HEK293T (cell line): ENCODE results near the gene PLEKHG4.

Source experiments
- CTCF ChIA-PET: fragments of 350-600 bp; formaldehyde crosslinking; extraction: SDS; loops from one replicate; lab custom pipeline; 2021; ENCODE audit warnings: antibody characterized with exemption, inconsistent platforms; lab: Yijun Ruan, JAX
- POLR2A ChIA-PET: fragments of 350-600 bp; formaldehyde crosslinking; extraction: SDS; loops from one replicate; lab custom pipeline; 2020; ENCODE audit warnings: antibody characterized with exemption, inconsistent platforms; lab: Yijun Ruan, JAX
- DNase-seq: peaks from one replicate; pipeline ENCODE4 v3.0.0; 2012; ENCODE audit warnings: mixed read lengths; ENCODE audit errors: extremely low spot score
- ARNT ChIP-seq: fragments of 450-650 bp; IDR thresholded peaks from 2 replicates; pipeline ENCODE4 v1.6.1; 2017; ENCODE audit warnings: mild to moderate bottlenecking
- BHLHE40 ChIP-seq: fragments of 450-650 bp; IDR thresholded peaks from 2 replicates; pipeline ENCODE4 v1.6.1; 2016; ENCODE audit warnings: mild to moderate bottlenecking, moderate library complexity, borderline replicate concordance
- CTBP1 ChIP-seq: fragments of 450-650 bp; IDR thresholded peaks from 2 replicates; pipeline ENCODE4 v1.6.1; 2016; ENCODE audit warnings: borderline replicate concordance
- ELF4 ChIP-seq: fragments of 450-650 bp; IDR thresholded peaks from 2 replicates; pipeline ENCODE4 v1.6.1; 2017; ENCODE audit warnings: antibody characterized with exemption
- FOXA1 ChIP-seq: fragments of 450-650 bp; IDR thresholded peaks from 2 replicates; pipeline ENCODE4 v1.6.1; 2016; ENCODE audit warnings: mild to moderate bottlenecking
- FOXK2 ChIP-seq: fragments of 450-650 bp; IDR thresholded peaks from 2 replicates; pipeline ENCODE4 v1.6.1; 2016; ENCODE audit warnings: mild to moderate bottlenecking
- FOXM1 ChIP-seq: fragments of 450-650 bp; IDR thresholded peaks from 2 replicates; pipeline ENCODE4 v1.6.1; 2017; ENCODE audit warnings: mild to moderate bottlenecking, borderline replicate concordance
- HDGF ChIP-seq: fragments of 450-650 bp; IDR thresholded peaks from 2 replicates; pipeline ENCODE4 v1.6.1; 2017; ENCODE audit warnings: antibody characterized with exemption, borderline replicate concordance
- L3MBTL2 ChIP-seq: fragments of 450-650 bp; conservative IDR thresholded peaks from 2 replicates; pipeline ENCODE4 v1.6.1; 2016; ENCODE audit warnings: mild to moderate bottlenecking
- LEF1 ChIP-seq: fragments of 450-650 bp; IDR thresholded peaks from 2 replicates; pipeline ENCODE4 v1.6.1; 2017; ENCODE audit warnings: mild to moderate bottlenecking, borderline replicate concordance
- NFRKB ChIP-seq: fragments of 450-650 bp; IDR thresholded peaks from 2 replicates; pipeline ENCODE4 v1.6.1; 2016; ENCODE audit warnings: mild to moderate bottlenecking, moderate library complexity
- SP1 ChIP-seq: fragments of 450-650 bp; IDR thresholded peaks from 2 replicates; pipeline ENCODE4 v1.6.1; 2017
- SUZ12 ChIP-seq: fragments of 450-650 bp; IDR thresholded peaks from 2 replicates; pipeline ENCODE4 v1.6.1; 2016; ENCODE audit warnings: mild to moderate bottlenecking
- TARDBP ChIP-seq: fragments of 450-650 bp; IDR thresholded peaks from 2 replicates; pipeline ENCODE4 v1.6.1; 2016
- ZNF384 ChIP-seq: fragments of 450-650 bp; IDR thresholded peaks from 2 replicates; pipeline ENCODE4 v1.6.1; 2016
- TF ChIP-seq, protein P1 (sequence below): fragments of 450-650 bp; IDR thresholded peaks from 2 replicates; pipeline ENCODE4 v1.6.1; 2016

The PLEKHG4 gene

DNA sequence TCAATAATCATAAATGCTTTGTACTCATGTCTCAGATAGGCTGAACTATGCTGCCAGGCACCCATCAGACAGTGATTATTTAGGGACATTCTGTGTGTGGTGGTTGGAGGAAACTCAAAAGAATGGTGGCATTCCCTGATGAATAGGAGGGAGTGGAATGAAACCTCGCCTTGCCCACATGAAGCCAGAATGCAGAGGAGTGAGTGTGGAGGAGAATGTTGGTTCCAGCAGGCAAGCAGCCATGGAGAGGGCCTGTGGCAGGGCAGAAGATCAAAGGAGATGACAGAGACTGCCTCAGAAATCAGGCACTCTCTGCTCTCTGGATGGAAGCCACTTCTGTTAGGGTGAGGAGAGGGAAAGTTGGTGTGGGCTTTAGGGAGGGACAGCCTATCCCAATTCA is 24.7 kb downstream of the PLEKHG4 start:
- DNase-seq: no peak
- ChIA-PET POLR2A (no interaction called here), CTCF (no interaction called here)
- TF ChIP-seq BHLHE40 (no peak), SP1 (no peak), TARDBP (no peak), CTBP1 (no peak), FOXK2 (no peak), FOXM1 (no peak), LEF1 (no peak), ARNT (no peak), HDGF (no peak), SUZ12 (no peak), FOXA1 (no peak)
- TF ChIP-seq, protein P1, sequence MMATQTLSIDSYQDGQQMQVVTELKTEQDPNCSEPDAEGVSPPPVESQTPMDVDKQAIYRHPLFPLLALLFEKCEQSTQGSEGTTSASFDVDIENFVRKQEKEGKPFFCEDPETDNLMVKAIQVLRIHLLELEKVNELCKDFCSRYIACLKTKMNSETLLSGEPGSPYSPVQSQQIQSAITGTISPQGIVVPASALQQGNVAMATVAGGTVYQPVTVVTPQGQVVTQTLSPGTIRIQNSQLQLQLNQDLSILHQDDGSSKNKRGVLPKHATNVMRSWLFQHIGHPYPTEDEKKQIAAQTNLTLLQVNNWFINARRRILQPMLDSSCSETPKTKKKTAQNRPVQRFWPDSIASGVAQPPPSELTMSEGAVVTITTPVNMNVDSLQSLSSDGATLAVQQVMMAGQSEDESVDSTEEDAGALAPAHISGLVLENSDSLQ: no peak

DNA sequence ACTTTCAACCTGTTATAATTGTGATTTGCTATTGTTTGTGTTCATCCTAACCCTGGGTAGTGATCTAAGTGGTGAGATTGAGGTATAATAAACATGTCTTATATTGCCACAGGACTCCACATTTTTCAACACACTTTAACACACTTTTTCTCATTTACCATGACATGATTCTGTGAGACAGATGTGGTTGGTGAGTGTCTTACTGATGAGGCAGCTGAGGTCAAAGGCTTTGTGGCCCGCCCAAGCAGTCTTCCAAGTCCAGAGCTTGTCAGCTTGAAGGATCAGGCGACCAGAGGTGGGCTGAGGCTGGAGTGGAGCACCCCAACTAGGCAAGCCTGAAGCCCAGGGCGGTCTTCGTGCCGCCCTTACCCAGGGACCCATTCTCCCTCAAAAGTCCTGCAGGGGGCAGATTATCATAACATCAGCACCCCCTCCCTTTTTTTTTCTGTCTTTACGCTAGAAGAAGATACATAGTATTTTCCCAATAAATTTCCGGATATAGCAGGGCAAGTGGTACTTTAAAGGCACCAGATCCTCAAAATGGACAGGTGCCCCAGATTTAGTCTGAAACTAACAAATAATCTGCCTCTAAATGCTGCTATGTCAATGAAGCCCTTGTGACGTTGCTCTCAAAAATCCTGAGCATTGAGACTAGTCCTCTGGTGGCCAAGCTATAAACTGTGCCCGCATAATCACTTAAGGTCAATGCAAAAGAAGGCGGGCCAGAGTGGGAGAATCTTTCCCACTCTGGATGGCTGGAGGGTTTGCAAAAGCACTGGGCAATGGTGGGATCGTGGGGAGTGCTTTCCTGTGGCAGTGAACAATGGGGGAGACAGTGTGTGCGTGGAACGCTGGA is 26.1 kb downstream of the PLEKHG4 start:
- DNase-seq: no peak
- TF ChIP-seq BHLHE40: no peak
- POLR2A ChIA-PET: no interaction called here
- CTCF ChIA-PET: no interaction called here

DNA sequence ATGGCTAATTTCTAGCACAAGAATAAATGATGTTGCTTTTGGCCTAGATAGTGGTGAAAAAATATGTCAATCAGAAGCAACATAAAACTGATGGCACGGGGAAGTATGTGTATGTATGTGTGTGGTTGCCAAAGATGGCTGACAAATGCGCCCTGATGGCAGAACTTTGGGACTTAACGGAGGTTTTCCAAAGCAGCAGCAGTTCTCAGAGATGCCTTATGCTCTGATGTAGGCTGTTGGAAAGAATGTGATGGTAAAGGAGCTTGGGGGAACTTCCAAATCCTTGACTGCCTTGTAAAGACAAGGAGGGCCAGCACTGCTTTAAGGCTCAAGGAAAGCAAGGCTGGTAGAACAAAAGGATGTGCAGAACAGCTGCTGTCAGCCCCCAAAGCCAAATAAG is 31.2 kb downstream of the PLEKHG4 start:
- DNase-seq: no peak
- TF ChIP-seq FOXA1: no peak
- ChIA-PET CTCF (no interaction called here), POLR2A (no interaction called here)

DNA sequence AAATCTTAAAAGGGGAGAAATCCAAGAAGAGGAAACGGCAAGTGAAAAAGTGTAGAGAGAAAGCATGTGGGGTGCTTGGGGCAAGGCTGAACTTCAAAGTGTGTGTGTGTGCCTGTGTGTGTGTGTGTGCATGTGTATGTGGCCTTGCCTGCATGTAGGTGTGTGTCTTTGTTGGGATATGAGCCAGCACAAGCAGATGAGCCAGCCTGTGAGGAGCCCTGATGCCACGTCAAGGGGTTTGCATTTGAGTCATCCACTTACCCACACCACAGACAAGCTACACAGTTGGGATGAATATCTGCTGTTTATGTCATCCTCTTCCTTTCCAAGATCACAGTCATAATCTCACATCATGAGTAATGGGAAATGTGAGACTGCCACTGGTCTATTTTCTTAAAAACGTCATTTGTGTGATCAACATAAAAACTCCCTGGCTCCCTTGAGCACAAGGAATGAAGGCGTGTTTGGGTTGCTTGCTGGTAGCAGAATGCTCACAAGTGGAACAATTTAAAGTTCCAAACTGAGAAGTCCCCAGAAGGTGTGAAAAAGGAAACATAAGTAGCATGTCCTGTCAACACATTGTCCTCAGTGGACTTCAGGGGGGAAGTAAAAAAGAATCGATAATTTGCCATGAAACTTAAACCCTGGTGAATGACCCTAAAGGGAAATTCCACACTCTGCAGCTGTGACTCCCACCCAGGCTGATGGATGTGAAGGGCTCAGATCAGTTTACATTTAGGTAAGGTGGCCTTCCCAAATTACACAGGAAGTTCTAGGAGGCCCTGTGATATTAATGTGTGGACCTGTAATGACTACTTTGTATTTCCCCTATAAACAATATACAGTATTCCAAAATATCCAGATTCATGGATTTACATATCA is 32.5 kb downstream of the PLEKHG4 start:
- TF ChIP-seq CTBP1 (no peak), FOXM1 (no peak), NFRKB (no peak), L3MBTL2 (no peak), SUZ12 (no peak), LEF1 (no peak)
- TF ChIP-seq, protein P1: no peak
- ChIA-PET POLR2A (interaction anchor here (1.0 kb wide), 1 partner anchor 15 kb away, joined by 5 read pairs; the partner anchor contains the start of gene LRRC36), CTCF (no interaction called here)
- peak; percentile 18 for DNase-seq

DNA sequence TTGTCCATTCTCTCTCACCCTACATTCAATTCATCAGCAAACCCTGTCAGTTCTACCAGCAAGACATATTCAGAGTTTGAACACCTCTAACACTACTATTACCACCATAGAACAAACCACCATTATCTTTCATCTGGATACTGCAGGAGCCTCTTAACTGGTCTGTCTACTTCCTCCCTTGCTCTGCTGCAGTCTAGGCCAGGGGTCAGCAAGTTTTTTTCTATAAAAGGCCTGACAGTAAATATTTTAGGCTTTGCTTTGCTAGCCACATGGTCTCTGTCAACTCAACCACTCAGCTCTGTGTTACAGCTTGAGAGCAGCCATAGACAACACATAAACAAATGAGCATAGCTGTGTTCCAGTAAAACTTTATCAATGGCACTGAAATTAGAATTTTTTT is 33.4 kb downstream of the PLEKHG4 start:
- TF ChIP-seq NFRKB (no peak), TARDBP (no peak), L3MBTL2 (no peak), FOXA1 (no peak), LEF1 (no peak), ARNT (no peak), HDGF (no peak), SUZ12 (no peak), ZNF384 (no peak), SP1 (no peak), ELF4 (no peak), FOXK2 (no peak), CTBP1 (no peak), BHLHE40 (no peak), FOXM1 (no peak)
- TF ChIP-seq, protein P1: no peak
- peak; percentile 3 for DNase-seq
- ChIA-PET CTCF (interaction anchor here (0.7 kb wide), 1 partner anchor 105 kb away, joined by 6 read pairs; no protein-coding TSS in a partner anchor), POLR2A (no interaction called here)

DNA sequence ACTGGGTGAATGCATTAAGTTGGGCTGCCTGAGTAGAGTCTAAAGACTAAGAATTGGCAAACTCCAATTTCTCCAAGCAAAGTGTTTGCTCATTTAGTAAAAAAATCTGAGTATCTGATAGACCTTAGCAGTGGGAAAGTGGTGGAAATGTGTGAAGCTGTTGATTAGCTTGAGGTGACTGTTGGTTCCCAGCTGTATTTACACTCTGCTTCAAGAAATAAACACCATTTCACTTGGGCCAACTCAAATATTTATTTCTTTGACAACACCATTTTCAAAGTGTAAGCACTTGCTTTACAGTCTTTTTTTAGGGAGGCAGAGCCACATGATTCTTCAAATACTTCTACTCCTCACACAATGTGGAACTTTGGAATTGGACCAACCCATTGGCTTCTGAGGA is 38.5 kb downstream of the PLEKHG4 start:
- DNase-seq: no peak
- TF ChIP-seq ARNT: no peak
- TF ChIP-seq CTBP1: no peak
- TF ChIP-seq SUZ12: no peak
- TF ChIP-seq ELF4: no peak
- no peak for TF ChIP-seq SP1
- no peak for TF ChIP-seq LEF1
- no peak for TF ChIP-seq HDGF
- no peak for TF ChIP-seq TARDBP
- TF ChIP-seq FOXA1: no peak
- no peak for TF ChIP-seq FOXK2
- TF ChIP-seq NFRKB: no peak
- TF ChIP-seq L3MBTL2: no peak
- no peak for TF ChIP-seq ZNF384
- TF ChIP-seq, protein P1: no peak
- no peak for TF ChIP-seq BHLHE40
- TF ChIP-seq FOXM1: no peak
- CTCF ChIA-PET: no interaction called here
- POLR2A ChIA-PET: no interaction called here
